Stimulated activated CD4-positive, alpha-beta T cell treated with anti-CD3 and anti-CD28 coated beads, Interleukin-4, amount 100 ng/mL, for 24 hours (primary cell): ENCODE data around the gene AGBL5.
A peak's percentile ranks its signal among the peaks of the same experiment; 100 is the strongest.

ENCODE experiments used
- DNase-seq: peaks from one replicate; pipeline ENCODE4 v3.0.0-alpha.2; 2020

Gene AGBL5

GRCh38 chr2:27050996-27051901 lies at the start of gene AGBL5:
Gene AGBL5 (plus strand): TSS chr2:27051668. CDS start chr2:27052959, 1,291 bp downstream.
- DNase-seq: peak; percentile 96

DNA sequence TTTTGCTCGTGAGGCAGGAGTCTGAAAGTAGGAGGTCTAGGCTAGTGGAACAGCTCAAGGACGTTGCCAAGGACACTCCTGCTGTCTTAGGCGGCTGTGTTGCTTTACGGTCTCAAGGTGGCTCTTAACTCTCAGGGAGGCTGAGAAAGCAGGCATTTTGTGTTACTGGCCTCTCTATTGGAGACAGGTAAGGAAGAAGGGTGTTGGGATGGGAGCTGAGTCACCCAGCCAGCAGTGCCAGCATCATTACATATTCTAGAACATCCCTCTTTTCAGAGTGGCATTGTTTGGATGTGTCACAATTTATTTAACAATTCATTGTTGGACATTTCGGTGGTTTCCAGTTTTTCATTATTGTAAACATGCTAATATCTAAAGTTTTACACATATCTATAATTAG lies 49.5 kb upstream of the AGBL5 start:
- DNase-seq: no peak

DNA sequence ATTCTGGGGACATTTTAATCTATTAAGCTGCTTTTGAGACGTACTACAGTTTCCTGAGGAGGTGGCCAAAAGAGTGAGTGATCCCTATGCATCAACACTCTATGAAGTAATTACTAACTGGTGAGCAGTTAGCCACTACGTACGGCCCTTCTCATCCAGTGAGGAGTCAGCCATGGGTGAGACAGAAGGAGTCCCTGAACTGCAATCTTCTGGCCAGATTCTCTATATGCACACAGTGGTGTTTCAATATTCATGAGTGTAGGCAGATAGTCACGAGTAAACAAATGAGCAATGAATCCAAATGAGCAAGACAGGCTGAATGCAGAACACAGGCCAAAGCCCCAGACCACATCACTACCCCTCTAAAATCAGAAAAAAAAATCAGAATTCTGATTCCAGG lies 48.5 kb upstream of the AGBL5 start:
- DNase-seq: no peak

DNA sequence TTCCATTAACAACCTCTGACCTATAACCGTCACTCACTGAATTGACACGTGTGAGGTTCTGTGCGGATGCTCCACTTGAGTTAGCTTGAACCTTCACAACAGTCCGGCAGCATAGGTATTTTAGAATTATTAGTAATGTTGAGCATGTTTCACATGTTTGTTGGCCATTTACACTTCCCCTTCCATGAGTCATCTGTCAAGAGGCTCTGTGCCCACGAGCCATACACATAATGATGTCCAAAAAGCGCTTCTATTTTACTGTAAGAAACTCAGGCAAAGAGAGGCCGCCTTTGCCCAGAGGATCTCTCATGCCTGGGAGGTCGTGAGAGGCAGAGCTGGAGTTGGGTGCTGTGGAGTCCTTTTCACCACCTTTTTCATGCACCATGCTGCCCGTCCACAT lies 47.6 kb upstream of the AGBL5 start:
- DNase-seq: no peak

- no peak for DNase-seq
Observed at GRCh38 chr2:27006602-27007415, 44.7 kb upstream of the AGBL5 start.

- DNase-seq: no peak
Observed at GRCh38 chr2:27007416-27008374, 43.8 kb upstream of the AGBL5 start.

DNA sequence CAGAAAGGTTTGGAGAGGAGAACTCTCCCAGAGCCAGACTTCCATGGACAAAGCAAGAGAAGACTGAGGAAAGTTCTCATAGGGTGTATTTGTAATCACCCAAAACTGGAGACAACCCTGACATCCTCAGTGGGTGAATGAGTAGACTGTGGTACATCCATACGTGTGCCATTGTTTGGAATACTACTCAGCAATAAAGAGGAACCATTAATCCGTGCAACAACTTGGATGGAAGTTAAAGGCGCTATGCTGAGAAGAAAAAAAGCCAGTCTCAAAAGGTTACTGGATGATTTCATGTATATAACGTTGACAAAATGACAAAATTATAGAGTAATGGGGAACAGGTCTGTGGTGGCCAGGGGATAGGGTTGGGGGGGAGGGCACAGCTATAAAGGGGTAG lies 42.8 kb upstream of the AGBL5 start:
- DNase-seq: no peak

DNA sequence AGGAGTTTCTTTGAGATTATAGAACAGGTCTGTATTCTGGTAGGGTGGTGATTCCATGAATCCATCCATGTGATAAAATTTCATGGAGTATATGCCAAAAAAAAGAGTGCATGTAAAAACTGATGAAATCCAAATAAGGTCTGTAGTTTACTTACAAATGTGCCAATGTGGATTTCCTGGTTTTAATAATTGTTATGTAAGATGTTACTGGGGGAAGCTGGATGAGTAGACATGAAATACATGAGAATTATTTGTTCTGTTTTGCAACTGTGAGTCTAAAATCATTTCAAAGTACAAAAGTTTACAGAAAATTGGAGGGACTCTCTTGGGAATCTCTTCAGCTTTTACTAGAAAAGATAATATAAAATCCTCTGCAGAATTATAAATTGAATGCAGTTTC lies 42.4 kb upstream of the AGBL5 start:
- no peak for DNase-seq

DNA sequence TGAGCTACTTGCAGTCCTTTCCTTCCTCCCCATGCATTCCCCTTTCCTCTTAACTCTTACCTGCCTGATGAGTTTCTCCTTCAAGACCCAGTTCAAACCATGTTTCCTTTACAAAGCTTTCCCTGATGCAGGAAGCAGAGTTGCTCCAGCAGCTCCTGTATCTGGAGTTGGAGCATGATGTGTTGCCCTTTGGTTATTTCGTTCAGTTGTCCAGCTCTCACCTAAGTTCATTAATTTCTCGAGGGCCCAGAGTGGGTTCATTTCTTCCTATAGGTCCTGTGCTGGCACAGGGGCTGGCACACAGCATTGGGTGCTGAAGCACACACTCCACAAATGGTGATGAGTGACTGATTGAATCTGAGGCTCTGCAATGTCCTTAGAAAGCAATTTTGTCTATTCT lies 41.8 kb upstream of the AGBL5 start:
- no peak for DNase-seq

DNA sequence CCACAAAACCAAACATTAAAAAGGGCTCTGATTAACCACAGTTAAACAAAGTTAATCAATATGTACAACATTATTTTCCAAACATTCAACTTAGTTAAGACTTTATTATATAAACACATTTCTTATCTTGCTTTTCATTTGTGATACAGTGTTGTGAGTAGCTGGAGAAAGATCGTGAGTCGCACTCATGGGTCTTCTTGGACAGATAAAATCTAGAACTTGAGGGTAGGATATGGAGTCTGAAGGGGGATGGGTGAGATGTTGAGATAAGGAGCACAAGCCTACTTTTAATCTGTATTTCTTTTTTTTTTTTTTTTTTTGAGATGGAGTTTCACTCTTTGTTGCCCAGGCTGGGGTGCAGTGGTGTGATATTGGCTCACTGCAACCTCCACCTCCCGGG lies 41.3 kb upstream of the AGBL5 start:
- DNase-seq: no peak

GRCh38 chr2:27013738-27014137 lies 37.7 kb upstream of the AGBL5 start:
- no peak for DNase-seq

DNA sequence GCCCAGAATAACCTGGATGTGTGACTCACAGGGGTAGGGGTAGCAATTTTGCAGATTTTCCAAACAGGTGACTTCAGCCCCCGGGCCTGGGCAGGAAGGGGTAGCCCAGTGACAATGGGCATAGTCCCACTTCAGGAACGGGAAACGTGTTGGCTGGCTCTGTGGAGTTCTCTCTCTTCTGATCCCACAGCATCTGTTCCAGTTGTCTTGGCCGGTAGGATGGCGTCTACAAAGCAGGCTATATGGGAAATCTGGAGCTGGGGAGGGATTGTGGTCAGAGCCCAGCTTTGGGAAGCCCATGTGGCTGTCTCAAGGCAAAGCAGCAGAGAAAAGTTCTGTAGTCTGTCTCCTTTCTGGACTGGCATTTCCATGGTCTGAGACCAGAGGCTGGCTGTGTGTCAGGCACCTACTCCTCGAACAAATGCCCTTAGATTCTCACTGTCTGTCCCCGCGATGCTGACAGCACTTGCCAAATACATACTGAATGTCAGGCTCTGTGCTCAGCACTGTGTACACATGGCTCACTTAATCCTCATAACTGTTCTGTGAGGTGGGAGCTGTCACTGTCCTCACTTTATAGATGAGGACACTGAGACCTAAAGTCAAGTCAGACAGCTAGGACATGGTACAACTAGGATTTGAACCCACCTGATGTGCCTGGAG lies 36.6 kb upstream of the AGBL5 start:
- no peak for DNase-seq

GRCh38 chr2:27016801-27017325 lies 34.6 kb upstream of the AGBL5 start:
- DNase-seq: peak; percentile 49

DNA sequence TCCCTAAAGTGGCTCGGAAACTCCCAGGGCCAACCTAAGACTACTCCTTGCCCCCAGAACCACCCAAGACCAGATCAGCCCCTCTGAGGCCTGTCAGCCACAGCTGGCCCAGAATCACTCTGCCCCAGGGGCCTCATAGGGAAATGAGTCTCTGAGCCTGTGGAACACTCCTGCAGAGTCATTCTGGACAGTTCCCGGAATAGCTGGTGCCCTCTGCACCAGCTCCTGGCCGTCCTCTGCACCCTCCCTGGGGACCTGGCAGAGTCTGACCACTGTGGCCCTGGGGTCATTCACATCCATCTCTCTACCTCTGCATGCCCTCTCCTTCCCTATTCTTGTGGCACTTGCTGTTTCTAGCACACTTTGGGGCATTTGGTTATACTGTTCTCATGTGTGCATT lies 33.3 kb upstream of the AGBL5 start:
- no peak for DNase-seq

GRCh38 chr2:27019459-27019858 lies 32.0 kb upstream of the AGBL5 start:
- DNase-seq: no peak

GRCh38 chr2:27019931-27020855 lies 31.3 kb upstream of the AGBL5 start:
- DNase-seq: no peak

DNA sequence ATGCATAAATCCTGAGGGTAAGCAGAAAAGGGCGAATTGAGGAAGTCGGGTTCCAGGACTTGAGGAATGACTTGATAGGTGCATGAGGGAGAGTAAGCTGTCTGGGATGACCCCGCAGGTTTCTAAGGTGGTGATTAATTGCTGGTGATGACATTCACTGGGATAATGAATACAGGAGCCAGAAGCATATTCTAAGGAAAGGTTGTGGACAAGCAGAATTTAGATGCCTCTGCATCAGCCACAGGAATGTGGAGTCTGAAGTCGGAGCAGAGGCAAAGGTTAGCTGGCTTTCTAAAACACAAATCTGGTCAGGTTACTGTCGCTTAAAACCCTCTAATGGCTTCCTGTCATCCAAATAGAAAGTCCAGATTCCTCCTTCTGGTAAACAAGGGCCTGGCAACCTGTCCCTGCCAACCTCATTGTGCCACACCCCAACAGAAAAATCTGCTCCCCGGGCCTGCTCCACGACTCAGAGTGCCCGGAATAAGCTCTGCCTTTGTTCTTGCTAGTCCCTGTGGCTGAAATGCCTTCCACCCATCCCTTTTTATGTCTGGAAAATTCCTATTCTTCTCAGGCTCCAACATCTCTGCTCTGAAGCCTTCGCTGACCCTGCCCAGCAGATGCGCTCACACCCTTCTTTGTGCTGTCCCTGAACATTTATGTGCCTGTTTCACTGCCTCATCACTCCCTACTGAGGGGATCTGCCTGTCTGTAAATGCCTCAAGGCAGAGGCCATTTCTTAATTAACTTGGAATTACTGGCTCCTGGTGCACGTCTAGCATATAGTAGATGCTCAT lies 30.0 kb upstream of the AGBL5 start:
- no peak for DNase-seq

DNA sequence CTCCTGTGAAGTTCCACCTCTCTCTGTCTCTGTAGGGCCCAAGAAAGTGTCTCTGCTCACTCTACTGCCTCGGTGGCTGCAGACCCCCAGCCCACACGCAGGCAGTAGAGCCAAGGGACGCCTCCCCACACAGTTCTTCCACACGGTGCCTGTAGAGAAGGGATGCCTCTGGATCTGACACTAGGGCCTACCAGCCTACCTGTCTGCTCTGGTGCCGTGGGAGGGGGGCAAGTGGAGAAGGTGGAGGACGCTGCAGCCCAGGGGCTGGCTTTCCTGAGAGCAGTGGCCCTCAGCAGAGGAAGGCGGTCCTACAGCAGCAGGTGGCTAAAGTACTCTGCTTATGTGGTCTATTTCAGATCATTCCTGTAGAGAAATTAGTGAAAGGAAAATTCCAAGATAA lies 27.7 kb upstream of the AGBL5 start:
- DNase-seq: no peak

DNA sequence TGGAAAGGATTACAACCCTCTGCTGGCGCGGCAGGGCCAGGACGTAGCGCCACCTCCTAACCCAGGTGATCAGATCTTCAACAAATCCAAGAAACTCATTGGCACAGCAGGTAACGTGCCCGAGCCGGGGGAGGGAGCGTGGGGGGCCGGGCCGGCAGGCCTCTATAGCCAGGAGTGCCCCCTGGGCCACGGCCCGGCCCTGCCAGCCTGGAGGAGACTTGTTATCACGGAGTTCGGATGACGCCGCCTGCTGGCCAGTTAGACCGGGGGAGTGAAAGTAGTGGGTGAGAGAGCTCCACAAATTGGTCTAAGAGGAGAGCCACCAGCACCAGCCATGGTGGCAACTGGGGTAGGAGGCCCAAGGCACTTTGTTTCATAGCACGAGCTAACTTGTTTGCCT lies 27.3 kb upstream of the AGBL5 start:
- no peak for DNase-seq

DNA sequence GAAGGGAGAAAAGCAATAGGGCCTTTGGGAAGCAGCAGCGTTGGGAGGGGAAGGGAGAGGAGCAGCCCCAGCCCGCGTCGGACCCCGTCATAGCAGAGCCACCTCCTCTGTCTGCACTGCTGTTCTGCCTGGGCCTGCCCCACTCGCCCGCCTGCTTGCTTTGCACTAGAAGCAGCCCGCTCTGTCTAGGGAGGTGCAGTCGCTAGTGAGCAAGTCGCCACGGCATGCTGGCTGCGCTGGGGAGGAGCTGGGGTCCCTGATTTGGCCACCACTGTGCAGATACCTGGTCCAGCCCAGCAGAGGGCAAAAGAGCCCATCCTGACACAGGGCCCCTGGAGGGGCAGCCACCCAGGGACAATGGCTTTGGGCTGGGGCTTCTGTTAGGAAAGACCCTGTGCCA lies 26.7 kb upstream of the AGBL5 start:
- DNase-seq: no peak
